CD4-positive, alpha-beta T cell treated with Interferon gamma for 1 hour (primary cell): ENCODE data around the gene MYO9A.
A peak's percentile ranks its signal among the peaks of the same experiment; 100 is the strongest.

Experiments
- DNase-seq: peaks from one replicate; pipeline ENCODE4 v3.0.0-alpha.2; 2020

MYO9A gene

DNA sequence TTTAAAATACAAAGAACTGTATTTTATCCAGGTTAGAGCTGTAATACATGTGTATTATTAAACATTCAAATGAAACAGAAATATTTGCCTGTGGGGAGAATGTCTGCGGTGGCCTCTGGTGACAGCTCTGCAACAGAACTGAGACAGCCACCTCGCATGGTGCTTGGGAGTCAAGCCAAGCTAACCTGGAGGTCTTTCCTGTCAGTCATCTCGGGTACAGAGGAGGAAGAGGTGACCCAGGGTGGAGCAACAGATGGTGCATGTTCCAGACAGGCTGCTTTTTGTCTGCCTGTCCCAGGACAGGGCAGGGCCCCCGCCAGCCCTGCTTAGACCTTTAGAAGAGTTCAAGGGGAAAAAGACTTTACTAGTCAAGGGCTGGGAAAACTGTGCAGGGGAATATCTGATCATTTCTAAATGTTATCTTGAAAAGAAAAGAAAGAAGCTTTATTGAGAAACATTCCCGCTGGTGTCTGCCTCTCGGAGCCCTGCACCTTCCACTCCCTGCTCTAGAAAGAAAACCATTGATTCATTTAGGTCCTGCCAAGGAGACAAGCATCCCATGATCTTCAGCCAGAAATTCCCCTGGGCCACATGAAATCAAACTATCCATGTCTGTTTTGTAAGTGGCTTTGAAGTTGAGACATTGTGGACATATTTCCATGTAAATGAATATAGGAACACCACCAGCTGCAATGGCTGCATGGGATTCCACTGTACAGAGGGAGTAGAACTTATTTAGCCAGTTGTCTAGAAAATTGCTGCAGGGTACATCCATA, 313.1 kb downstream of the MYO9A start:
- no peak for DNase-seq

DNA sequence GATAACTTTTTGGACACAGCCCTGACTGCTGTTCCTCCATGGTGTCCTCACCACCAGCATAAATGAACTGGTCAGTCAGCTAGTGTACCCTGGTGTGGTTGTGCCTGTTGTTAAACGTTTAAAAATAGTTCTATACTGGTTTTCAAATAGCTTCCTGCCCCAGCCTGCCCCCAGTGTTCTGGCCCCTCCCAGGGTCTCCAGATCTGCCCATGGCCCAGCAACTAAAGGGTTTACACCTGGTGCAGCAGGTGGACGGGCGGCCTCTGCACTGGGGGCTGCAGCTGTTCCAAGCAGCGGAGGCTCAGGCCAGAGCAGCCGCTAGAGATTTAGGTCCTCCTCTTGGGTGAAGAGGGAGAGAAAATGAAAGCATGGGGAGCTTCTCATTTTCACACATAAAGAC, 313.7 kb downstream of the MYO9A start:
- no peak for DNase-seq

DNA sequence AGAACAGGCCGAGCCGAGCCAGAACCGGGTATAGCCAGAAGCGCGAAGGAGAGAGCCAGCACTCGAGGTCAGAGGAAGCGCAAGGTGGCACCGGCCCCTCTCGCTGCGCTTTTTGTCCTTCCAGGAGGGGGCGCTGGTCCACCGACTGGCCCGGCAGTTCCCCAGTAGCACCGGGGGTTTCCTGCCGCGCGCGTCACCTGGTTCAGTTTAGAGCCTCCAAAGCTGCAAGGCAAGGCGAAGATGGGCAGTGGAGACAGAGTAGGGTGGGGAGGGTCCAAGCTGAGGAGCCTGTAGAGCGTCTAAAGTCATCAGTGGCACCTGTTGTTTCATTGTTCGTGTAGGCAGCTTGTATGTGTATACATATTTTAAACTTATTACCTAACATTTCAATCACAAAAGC, 315.2 kb downstream of the MYO9A start:
- no peak for DNase-seq

DNA sequence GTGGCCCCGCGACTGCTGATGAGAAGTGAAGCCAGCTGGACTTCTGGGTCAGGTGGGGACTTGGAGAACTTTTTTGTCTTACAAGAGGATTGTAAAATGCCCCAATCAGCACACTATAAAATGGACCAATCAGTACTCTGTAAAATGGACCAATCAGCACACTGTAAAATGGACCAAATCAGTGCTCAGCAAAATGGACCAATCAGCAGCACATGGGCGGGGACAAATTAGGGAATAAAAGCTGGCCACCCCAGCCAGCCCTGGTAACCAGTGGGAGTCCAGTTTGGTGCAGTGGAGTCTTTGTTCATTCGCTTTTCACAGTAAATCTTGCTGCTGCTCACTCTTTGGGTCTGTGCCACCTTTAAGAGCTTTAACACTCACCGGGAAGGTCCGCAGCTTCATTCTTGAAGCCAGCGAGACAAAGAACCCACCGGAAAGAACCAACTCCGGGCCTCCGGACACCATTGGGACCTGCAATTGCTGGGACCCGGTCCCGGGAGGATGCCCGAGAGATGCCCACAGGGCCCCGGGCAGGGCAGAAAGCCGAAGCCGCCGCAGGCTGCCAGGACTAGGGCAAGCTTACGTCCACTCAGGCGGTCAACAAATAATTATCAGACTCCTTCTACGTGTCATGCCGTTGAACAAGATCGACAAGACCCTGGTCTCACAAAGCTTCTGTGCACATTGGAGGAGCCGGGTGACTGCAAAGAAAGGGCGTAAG, 315.9 kb downstream of the MYO9A start:
- no peak for DNase-seq

DNA sequence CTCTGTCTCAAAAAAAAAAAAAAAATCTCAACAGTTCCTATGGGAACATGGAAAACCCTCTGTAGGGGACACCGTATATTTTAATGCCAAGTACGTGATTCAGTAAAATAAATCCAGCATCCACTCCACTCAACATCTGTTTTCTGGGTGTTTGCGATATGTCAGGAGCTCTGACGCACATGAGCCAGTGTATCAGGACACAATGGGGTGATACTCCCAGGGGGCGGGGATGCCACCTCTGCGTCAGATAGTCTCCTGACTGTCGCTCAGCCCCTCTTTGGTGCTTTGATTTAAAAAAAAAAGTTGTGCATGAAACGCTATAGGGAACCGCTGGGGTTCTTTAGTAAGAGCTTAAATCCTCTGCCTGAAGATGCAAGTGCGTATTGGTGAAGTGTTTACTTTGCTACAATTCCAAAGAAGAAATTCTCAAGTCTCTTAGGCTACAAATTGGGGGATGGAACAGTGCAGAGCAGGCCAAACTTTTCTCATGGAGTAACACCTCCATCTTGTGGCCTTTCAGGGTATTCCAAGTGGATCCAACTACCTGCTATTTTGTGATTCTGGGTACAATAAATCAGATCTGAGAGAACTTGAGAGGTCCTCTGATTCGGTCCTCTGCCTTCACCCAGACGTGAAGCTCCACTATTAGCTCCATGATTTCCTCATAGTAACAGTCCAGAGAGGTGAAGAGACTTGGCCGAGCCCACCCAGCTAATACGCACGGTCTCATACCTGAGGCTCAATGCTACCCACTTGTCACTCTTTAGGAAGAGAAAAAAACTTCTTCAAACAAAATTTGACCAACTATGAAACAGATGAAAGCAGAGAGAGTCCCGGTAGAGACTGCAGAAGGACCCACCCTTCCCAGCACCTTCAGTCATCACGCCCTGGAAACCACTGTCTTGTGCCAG, 316.9 kb downstream of the MYO9A start:
- DNase-seq = no peak

DNA sequence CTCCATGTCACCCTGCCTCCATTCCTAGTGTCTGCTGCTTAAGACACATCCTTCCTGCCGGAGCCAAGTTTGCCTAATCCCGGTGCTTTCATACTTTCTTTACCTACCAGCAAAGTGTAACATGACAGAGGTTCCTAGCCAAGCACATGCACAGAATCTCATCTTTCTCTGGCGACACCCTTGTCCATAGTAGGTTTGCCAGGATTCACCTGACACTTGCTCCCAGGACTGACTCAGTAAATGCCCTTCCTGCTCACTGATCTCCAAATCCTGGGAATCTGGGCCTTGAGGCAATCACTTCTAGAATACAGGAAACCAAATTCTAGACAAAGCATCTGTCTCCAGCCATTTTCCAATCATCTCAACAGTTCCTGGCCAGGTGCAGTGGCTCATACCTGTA, 317.8 kb downstream of the MYO9A start:
- DNase-seq = no peak

DNA sequence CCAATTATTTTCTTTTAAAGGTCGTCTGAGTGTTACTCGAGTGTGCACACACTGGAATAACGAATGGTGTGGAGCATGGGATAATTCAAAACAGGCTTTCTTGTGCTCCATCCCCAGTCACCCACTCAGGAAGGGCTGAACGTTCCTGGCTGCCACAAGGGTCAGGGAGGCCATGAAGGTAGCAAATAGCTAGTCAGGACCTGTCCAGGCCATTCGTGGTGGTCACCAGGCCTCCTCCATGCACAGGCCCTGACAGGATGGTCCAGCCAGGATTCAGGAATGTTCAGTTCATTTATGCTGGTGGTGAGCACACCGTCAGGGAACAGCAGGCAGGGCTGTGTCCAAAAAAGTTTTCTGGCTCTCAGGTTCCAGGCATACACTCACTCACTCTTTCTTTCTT, 319.3 kb downstream of the MYO9A start:
- DNase-seq = no peak

DNA sequence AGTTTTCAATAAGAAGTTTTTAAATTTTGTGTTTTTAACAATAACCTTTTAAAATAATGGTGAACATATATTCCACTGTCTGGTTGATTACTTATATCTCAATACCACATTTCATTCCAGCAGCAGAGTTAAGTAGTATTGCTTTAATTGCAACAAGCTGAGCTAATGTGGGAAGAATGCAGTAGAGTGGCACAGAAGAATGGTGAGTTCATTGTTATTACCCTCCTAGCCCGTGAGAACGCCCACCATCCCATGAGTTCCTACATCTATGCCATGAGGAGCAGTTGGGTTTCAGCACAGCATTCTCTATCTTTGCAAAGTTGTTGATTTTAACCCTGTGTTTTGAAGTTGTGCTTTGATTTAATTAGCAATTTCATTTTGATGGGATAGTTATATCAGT, 325.4 kb downstream of the MYO9A start:
- no peak for DNase-seq

DNA sequence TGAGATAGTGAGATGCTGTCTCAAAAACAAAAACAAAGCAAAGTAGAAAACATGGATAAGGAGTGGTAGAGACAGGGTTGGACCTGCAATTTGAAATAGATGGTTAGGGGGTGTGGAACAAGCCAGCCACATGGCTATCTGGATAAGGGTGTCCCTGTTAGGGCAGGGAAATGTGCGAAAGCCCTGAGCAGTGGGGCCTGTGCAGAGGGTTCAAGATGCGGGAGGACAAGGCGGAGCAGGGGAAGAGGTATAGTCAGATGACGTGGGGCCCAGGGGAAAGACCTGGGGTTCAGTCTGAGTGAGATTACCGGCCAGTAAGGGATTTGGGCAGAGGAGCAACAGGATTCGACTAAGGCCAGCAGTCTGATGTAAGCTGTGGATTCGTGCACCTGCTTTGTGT, 326.0 kb downstream of the MYO9A start:
- no peak for DNase-seq

DNA sequence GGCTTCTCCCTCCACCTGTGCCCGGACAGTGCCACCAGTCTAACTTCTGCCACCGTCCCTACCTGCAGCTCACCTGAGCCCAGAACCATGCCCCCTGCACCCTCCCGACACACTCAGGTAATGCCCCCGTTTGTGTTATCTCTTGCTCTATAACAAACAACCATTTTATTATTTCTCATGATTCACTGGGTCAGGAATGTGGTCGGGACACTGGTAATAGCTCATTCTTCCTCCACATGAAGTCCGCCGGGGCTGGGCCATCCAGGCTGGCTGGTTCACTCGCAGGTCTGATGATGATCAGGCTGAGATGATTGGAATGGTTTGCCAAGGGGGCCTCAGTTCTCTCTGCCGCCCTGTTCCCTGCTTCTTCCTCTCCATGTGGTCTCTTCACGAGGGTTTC, 327.9 kb downstream of the MYO9A start:
- no peak for DNase-seq

DNA sequence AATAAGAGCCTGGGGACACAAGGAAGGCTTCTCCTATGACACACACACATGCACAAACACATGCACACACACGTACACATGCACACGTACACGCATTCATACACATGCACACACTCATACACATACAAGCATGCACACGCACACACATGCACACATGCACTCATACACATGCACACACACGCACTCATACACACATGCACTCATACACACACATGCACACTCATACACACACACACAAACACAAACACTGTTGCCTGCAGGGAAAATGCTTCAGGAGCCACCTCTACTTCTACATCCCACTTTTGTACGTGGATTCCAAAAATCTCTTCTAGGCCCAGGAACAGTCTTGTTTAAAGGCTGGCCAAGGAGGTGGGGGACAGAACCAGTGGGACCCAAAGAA, 328.3 kb downstream of the MYO9A start:
- no peak for DNase-seq

DNA sequence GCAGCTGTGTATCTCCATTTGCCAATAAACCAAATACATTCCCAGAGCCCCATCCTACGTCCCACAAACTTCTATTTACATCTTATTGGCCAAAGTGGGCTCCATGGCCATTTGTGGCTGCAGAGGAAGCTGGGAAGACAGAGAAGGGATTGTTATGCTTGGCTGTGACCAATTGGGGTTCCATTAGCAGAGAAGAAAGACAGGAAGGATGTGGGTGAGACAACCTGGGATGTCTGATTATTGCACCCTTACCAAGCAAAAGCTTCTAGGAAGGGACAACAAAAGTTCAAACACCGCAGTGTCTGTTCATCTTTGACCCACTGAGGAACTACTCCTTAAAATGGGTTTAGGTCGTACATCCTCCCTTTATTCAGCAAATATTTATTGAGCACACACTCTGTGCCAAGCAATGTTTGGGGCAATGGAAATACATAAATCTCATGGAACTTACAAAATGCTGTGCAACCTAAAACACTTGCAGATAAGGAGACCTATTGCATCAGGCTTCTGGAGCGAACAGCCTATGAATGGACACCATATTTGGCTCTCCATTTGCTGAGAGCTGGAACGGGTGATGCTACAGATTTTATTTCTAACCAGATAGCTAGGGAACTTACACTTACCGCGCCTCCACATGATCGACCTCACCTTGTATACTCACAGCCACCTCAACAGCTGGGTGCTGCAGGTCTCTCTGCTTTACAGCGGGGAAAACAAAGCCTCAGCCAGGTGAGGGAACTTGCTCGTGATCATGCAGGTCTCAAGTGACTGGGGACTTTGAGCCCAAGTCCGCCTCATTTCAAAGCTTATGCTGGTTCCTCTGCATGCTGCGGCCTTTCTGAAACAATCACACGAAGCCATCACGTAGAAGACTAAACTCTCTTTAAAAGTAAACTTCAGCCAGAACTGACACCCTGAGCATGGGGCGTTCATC, 329.0 kb downstream of the MYO9A start:
- no peak for DNase-seq

DNA sequence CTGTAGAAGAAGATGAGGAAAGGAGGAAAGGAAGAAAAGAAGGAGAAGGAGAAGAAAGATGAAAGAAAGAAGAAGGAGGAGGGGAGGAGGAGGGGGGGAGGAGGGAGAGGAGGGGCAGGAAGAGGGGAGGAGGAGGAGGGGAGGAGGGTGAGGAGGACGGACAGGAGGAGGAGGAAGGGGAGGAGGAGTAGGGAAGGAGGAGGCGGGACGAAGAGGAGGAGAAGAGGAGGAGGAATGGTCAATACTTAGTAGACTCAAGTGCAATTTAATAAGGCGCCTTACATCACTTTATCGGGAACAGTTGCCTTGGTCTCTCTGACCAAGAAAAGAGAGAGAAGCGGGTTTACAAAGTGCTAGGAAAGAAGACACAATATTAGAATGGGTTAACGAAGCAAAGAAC, 331.3 kb downstream of the MYO9A start:
- DNase-seq = no peak

DNA sequence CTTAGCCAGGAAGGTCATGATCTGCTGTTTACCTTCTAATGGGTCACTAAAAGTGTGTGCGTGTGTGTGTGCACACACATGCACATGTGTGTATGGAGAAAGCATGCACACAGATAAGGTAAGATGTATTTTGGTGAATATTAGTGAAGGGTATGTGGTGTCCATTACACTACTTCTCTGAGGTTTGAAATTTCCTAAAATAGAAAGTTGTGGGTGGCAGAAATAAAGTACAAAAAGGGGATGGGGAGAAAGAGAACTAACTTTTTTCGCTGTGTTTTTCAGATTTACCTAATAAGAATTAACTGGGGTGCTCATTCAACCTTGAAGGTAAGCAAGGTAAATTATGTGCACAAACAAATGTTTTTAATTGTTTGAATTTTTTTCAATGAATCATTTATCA, 332.0 kb downstream of the MYO9A start:
- DNase-seq = no peak

DNA sequence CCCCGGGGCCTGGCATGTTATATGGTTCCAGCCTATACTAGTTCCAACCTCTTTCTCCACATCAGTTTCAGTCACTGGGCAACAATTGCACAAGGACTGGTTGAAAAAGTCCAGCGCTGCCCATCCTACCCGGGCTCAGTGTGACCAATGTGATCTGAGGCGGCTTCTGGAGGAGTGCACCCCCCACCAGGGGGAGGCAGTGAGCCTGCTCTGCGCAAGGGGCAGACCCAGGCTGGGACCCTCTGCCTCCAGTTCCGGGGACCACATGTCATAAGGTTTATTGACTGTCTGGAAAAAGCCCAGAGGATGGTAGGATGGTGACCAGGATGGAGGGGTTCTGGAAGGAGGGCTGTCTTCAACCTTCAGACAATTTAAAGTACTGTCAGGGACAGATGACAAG, 333.2 kb downstream of the MYO9A start:
- no peak for DNase-seq

DNA sequence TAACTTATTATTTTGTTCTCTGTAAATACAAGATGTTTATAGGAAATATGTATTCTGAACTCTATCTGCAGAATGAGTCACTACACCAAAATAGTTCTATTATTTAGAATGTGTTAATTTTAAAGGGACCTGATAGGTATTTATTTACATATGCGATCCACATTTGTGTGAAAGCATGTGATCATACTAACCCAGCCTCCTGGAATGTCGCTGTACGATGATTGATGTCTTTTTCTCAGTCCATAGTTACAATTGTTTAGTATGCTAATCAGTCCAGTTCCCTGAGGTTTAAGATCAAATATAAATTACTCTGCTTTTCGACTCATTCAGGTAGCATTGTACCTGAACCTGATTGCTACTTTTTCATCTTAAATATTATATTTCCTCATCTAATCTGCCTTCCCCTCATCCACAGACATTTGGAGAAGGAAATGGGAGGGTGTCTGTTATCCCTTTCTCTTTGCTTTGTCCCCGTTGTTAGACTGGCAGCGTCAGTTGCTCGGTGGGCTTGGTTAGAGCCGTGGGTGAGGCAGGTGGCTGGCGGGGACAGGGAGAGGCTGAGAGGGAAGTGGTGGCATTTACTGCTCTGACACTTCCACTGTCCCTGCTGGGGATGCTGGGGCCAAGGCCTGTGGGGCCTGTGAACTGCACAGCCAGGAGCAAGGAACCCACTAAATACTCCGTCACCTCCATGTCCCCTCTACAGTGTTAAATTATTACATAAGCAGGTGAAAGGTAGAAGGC, 335.4 kb downstream of the MYO9A start:
- DNase-seq = no peak

DNA sequence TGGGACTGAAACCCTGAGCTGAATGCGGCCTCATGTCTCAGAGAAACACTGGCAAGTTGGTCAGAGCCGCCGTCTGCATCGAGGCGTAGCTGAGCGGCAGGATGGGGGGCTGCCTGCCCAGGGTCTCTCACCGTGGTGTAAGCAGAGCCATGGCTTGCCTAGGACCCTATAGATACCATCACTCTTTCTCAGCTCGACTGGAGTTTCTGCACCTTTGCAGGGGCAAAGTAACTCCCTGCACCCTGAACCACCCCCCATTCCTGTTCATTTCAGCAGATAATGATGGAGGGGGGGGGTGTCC, 336.0 kb downstream of the MYO9A start:
- no peak for DNase-seq

DNA sequence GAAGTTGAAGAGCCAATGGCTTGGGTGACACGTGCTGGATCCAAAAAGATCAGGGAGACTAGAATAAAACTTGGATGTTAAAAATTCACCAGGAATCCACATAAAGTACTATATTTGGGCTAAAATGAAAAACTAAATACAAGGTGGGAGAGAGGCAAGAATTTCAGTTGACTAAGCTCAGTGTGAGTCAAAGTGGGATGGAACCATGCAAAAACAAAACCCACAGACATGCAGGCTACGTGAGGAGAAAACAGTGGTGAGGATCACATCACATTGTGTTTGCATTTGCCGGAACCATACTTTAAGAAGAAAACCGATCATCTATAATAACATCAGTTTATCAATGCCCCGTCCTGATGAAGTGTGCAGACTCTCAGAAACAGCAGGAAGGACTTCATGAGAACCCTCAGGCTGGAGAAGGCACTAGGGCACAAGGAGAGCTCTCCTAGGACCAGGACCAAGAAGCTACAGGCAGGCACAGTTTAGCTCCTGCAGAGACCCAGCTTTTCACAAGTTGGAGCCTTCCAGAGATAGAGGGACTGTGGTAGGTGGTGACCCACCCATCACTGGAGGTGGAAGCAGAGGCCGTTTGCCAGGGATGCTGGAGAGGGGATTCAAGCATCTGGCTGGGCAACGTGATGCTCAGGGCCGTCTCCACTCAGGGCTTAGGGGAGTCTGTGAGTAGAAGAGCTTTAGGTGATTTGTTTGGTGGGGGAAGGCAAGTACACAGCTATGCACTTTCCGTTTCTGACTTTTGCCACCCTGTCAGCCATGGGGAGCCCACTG, 336.6 kb downstream of the MYO9A start:
- no peak for DNase-seq

DNA sequence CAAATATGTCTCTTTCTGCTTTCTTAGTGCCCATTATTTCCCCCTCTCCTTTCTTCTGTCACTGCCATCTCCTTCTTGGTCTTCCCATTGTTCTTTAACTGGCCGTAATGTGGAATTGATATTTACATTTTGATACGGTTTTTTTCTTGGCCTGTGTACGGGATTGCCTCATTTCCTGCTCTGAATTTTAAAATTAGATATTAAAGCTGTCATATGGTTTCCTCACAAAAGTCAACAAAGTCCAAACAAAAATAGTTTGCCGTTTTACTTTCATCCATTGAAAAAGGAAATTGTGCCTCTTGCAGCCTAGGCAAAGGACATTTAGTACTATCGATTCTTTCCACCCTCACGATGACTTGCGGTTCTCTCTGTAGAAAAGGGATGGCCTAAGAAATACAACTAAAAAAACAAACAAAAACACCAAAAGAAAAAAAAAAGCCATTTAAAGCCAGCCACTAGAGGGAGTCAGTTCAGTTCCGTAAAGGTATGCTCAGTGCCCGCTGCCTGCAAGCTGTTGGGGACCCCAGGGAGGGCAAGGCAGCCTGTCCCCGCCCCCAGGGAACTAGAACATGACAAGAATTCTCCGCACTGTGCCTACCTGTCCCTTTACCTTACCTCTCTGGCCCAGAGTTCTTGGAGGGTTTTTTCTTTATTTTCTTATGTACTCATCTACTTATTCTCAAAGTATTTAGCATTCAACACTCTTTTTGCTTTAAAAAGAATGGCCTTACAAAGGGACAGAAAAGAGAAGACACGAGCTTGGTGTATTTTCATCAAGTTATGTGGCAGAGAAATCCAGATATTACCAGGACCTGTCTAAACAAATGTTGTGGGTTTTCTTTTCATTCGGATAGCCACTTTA, 337.6 kb downstream of the MYO9A start:
- DNase-seq = peak; percentile 24
